Left lobe of liver (tissue), 1 donor: Measurements from ENCODE around the gene AHSP. TPM values are rescaled to one million over a fixed set of nuclear protein-coding genes. Genes with fewer than 3 reads are reported as not detected.

Experiments
- total RNA-seq: library from RNA; stranded (reverse); gene quantifications from one replicate; pipeline ENCODE4 v1.2.1, GENCODE V29; 2021
- donor health status: DM: no; HTN: yes; CAD: no.

The AHSP gene
- total RNA-seq, 1 donor from 2014 or later: 0.83 TPM

Other genes starting within 250 kb of the AHSP start
- 1.8 TPM for gene ITGAX, start 172.7 kb upstream of the AHSP start, total RNA-seq
- gene ITGAD, start 134.6 kb upstream of the AHSP start, total RNA-seq: 0.70 TPM
- 3.1 TPM for gene COX6A2, start 99.5 kb upstream of the AHSP start, total RNA-seq
- 0.65 TPM for gene ZNF843, start 85.1 kb upstream of the AHSP start, total RNA-seq
- 25.1 TPM for gene ARMC5, start 68.4 kb upstream of the AHSP start, total RNA-seq
- gene TGFB1I1, start 55.7 kb upstream of the AHSP start, total RNA-seq: 3.1 TPM
- gene SLC5A2, start 44.8 kb upstream of the AHSP start, total RNA-seq: 0.15 TPM
- 63.1 TPM for gene RUSF1, start 19.5 kb upstream of the AHSP start, total RNA-seq